HG03378 (cell line): Measurements from ENCODE around the gene CNTNAP3B.
"Not testable (repeated sequence)": the region's sequence is repeated elsewhere in the genome, so short reads cannot be mapped to it uniquely, and the experiment has no call there.

Source experiments
- ATAC-seq: cut with Tn5 transposase; IDR thresholded peaks from one replicate; pipeline ENCODE4 v1.9.1; 2021; ENCODE audit warnings: mild to moderate bottlenecking, moderate library complexity; ENCODE audit not compliant: unreplicated experiment

CNTNAP3B gene

DNA sequence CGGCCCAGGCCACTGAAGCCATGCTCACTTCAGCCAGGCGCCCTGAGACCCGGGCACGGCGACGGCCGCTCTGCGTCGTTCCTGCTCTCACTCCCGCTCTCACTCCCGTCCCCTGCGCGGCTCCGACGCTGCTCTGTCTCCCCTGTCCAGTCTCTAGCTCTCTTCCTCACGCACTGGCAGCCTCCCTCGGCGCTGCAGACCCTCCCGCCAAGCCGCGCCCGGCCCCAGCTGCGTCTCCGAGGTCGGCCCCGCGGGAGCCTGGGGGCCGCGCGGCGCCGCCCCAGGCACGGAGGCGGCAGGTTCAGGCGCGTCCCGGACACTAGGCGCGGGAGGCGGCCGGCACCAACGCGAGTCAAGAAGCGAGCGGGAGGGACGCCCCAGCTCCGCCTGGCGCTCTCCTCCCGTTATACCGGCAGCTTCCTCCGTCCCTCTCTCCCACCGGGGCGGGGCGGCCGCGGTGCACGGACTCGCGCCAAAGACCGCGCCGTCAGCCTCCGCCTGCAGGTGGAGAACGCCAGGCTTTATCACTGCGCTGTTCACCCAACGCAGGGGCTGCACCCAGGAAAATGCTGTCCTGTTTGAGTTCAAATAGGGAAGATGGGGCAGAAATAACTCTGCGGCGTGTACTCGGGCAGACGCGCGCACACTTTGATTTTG lies at the start of gene CNTNAP3B:
TSS of gene CNTNAP3B (minus strand) at position 354 of the 657 bp plus-strand sequence. CDS start at position 22, 332 bp downstream.
- ATAC-seq, result not testable (repeated sequence)

DNA sequence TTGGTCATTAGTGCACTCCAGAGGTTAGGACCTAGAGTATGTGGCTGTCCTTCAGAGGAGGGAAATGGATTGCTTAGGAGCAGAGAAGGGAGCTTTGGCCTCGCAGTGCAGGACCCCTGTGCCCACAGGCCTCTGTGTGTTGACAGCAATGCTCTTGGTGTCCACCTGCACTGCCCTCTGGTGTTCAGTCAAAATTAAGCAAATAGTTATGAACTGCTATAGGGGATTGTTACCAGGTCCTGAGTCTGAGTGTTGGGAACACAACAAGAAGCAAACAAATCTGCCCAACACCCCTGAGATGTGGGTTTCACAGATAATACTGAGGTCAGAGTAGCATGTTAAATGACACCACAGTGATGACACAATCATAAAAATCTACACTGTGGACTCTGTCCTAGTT lies 31.1 kb upstream of the CNTNAP3B start:
- ATAC-seq, result not testable (repeated sequence)

- not testable (repeated sequence) for ATAC-seq
Measured at GRCh38 chr9:42127056-42127841, 2.0 kb downstream of the CNTNAP3B start.

GRCh38 chr9:42121007-42121406 lies 8.2 kb downstream of the CNTNAP3B start:
- ATAC-seq, result not testable (repeated sequence)

GRCh38 chr9:42095929-42096328 lies 33.3 kb downstream of the CNTNAP3B start:
- not testable (repeated sequence) for ATAC-seq

GRCh38 chr9:42084559-42084952 lies 44.7 kb downstream of the CNTNAP3B start:
- not testable (repeated sequence) for ATAC-seq

DNA sequence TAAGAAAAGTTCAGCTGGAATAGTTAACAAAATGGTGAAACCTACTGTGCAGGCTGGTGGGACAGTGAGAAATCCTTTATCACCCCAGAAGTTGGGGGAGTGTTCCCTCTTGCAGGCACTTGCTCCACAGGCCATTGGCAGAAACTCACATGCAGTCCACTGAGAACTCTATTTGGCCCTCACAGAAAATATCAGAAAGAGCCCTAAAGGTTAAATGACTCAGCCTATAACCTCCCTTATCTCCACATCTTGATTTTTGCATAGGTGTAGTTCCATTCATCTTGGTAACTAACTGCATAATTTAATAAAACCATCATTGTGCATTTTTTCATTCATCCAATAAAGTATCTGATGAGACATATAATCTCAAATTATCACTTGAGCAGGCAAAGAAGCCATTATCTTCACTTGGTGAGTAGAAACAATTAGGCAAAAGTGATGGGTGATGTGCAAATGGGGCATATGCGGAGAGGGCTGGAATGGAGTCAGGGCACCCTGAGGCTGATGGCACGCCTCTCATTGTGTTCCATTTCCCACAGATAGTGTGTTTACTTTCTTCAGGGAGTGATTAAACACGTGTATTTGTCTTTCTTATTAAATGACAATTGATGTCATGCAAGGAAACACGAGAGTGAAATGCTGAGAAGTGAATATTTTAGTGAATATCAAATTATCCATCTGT lies 45.2 kb downstream of the CNTNAP3B start:
- not testable (repeated sequence) for ATAC-seq

DNA sequence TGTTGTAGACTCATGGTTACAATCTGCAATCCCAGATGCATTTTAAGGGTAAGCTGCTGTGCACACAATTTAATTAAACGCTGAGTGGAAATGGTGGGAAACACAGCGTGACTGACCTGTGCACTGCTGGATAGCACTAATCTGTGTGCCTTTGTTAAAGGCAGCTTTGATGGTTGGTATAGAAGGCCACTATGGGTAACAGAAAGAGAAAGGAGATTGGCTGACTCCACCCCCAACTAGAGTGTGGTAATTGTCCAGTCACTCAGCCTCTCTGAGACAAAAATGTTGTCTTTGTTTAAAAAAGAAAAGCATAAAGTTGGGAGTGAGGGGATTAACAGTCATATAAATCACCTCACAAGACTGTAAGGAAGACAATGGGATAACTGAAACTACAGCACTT lies 48.9 kb downstream of the CNTNAP3B start:
- not testable (repeated sequence) for ATAC-seq

DNA sequence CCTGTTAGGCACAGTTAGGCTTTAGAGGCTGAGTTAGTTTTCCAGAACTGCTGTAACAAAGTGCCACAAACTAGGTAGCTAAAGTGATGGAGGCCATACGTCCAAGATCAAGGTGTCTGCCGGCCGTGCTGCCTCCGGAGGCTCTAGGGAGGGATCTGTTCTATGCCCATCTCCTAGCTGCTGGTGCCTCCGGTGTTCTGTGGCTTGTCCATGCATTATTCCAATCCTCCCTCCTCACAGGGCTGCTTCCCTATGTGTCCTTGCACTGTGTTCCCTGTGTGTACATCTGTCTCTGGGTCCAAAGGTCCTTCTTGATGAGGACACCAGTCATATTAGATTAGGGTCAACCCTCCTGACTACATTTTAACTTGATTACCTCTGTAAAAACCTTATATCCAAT lies 54.4 kb downstream of the CNTNAP3B start:
- not testable (repeated sequence) for ATAC-seq

GRCh38 chr9:42071026-42071425 lies 58.2 kb downstream of the CNTNAP3B start:
- ATAC-seq, result not testable (repeated sequence)

- ATAC-seq, result not testable (repeated sequence)
Measured at GRCh38 chr9:42070035-42070799, 59.0 kb downstream of the CNTNAP3B start.

- ATAC-seq, result not testable (repeated sequence)
Measured at GRCh38 chr9:42053874-42054273, 75.4 kb downstream of the CNTNAP3B start.

DNA sequence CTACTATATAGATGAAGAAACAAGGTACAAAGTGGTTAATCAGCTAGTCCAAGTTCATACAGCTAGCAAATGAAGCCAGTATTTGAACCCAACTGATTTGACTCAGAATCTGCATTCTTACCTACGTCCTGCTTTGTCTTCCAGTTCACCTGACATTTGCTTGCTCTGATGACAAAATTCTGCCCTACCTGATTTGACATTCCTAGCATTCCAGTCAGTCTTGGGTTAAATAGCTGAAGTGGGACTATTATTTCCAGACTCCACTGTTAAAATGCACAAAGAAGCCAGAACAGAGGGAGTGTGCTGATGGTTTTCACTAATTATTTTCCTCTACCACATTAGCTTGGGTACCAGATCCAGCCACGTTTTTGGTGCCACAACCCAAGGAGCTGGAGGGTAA lies 78.5 kb downstream of the CNTNAP3B start:
- not testable (repeated sequence) for ATAC-seq

DNA sequence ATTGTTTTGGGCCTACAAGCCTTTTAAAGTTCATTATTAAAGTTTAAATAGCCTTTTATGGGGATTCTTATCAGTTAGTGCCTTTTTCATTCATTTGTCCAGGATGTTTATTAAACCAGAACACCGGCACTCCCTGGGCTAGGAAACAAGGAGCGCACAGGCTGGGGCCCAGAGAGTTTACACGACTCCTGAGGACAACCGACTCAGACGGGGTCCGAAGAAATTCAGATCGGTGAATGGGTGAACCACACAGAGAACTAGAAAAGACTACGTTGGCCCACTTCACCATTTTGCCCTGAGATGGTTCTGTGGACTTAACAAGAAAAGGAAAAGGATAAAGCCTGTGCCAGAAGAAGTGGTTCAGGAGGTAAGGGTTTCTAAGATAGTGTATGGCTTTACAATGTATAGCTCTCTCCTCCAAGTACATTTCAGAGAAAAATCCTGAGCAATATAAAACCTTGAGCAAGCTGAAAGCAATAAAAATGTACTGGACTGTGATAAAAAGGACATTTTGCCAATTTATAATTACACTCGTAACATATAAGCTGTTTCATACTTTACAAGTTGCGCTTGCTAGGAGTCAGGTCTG lies 84.7 kb downstream of the CNTNAP3B start:
- ATAC-seq, result not testable (repeated sequence)

DNA sequence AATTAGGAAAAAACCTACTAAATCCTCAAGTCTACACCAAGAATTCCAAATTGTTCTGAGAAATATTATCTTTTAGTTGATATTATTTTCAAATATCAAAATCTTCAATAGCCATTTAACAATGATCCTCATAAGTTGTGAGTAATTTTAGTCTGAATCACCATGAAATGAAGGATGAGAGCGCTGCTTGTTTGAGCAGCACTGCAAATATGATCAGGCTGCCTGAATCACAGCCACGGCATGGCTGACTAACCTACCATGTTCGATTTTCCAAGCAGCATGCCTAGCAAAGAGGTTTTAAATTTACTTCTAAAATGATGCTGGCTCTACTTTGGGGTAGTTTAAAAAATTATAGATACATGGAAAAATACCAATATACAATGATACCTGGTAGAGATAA lies 95.7 kb downstream of the CNTNAP3B start:
- not testable (repeated sequence) for ATAC-seq

DNA sequence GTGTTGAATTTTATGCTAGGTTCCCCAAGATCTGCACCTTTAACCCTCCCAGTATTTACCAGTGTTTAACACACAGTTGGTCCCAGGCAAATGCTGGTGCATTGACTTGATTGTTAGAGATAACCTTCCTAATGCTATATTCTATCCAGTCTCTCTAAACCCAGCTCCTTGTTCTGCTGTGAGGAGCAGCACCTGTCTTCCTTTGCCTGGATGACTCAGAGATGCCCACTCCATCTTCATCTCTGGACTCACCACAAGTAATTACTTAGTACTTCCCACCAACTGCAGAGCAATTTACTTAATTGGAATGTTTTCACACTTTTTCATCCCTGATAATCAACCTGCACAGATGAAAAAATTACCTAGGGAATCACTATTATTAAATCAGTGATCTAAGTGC lies 108.6 kb downstream of the CNTNAP3B start:
- ATAC-seq, result not testable (repeated sequence)

- not testable (repeated sequence) for ATAC-seq
Measured at GRCh38 chr9:42018220-42018922, 110.9 kb downstream of the CNTNAP3B start.

- not testable (repeated sequence) for ATAC-seq
Measured at GRCh38 chr9:42014317-42014716, 114.9 kb downstream of the CNTNAP3B start.

GRCh38 chr9:41991607-41992006 lies 137.6 kb downstream of the CNTNAP3B start:
- not testable (repeated sequence) for ATAC-seq

GRCh38 chr9:41980271-41980670 lies 149.0 kb downstream of the CNTNAP3B start:
- ATAC-seq, result not testable (repeated sequence)
